ENCODE measurements around the gene EXOC3L2.
"Not testable (repeated sequence)": the region's sequence is repeated elsewhere in the genome, so short reads cannot be mapped to it uniquely, and the experiment has no call there.

Gene EXOC3L2

DNA sequence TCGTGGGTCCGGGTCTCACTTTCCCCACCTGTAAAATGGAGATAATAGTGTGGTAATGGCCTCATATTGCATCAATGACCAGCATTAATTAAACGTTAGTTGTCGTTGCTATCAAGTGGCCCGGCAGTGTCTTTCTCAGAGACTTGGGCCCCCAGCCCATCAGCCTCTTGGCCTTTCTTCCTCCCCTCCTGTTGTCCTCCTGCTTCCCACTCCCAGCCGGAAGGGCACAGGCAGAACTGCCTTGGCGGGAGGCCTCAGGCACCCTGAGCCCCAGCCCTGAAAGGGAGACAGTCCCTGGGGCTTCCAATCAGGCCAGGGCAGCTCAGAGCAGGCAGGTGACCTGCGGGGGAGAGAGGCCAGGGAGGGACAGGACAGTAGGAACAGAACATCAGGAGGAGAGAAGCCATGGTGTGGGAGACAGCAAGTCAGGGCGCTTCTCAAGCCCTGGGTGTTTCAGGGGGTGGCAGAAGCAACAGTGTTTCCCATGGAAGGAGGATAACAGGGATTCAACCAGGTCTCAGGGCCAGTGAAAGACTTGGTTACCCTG, 10.5 kb upstream of the EXOC3L2 start:
- DNase-seq: no peak

DNA sequence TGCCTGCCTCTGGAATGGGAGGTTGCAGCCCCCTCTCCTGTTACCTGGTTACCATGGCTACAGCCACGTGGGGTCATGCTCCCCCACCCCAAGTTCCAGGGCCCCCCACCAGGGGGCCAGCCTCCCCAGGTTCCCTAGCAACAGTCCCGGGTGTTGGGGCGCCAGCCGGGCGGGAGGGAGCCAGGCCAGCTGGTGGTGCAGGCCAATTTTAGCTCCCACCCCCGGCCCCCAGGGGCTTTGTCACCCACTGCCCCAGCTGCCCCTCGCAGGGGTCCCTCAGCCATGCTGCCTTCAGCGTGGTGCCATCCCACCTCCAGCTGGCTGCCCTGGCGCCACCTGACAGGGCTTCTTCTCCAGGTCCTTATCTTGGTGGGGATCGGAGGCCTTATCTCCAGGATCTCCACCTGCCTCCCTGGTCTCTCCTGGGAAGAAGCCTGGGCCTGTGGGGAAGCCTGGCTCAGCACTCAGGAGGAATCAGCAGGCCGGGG, 8.9 kb upstream of the EXOC3L2 start:
- no peak for DNase-seq

DNA sequence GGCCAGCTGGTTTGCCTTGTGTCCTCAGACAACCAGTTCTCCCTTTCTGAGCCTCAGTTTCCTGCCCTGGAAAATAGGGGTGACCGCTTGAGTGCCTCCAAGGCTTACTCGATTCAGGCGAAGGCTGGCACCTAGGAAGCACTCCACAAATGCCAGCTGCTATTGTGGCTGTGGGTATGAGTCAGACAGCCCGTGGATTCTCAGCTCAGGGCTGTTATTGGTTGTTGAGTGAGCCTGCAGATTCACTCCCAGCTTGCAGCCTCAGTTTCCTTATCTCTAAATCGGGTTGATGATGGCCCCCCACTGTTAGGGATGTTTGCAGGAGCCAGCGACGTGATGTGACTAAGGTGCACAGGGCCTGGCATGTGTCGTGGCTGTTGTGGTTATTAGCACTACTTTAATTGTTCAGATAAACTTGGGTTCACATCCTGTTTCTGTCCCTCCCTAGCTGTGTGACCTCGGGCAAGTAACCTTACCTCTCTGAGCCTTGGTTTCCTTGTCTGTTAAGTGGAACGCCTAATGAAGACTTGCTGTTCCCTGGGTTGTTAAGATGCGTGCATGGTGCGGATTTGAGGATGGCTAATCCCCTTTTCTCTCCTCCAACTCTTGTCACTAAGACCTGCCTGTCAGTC, 8.3 kb upstream of the EXOC3L2 start:
- no peak for DNase-seq

DNA sequence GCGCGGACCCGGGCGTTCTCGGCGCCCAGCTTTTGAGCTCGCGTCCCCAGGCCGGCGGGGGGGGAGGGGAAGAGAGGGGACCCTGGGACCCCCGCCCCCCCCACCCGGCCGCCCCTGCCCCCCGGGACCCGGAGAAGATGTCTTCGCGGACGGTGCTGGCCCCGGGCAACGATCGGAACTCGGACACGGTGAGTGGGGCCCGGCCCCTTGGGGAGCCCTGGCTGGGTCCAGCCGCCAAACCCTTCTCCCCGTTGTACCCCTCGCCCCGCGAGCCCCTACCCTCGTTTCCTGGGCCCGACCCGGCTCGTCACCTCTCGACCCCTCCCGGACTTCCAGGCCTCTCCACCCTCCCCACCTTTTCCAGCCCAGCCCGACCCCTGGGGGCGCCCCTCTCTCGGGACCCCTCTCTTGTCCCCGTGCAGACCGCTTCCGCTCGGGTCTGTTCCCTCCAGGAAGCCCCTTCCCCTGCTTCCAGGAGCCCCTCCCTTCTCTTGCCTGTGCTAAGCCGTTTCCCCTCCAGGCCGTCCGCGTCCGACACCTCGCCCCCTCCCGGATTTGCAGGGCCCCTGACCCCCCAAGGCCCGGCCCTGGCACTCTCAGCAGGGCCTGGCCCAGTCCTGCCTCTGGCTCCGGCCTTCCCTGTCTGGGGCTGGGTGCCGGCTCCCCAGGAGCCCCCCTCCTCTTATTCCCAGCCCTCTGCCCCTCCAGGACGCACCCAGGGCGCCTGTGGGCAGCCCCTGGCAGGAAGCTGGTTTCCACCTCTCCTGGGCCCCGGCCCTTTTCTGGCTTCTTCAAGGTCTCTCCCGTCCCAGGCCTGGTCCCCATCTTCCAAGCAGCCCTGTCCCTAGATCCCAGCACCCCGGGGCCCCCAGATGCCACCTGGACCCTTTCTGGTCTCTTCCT, 6.5 kb upstream of the EXOC3L2 start:
- DNase-seq: no peak

DNA sequence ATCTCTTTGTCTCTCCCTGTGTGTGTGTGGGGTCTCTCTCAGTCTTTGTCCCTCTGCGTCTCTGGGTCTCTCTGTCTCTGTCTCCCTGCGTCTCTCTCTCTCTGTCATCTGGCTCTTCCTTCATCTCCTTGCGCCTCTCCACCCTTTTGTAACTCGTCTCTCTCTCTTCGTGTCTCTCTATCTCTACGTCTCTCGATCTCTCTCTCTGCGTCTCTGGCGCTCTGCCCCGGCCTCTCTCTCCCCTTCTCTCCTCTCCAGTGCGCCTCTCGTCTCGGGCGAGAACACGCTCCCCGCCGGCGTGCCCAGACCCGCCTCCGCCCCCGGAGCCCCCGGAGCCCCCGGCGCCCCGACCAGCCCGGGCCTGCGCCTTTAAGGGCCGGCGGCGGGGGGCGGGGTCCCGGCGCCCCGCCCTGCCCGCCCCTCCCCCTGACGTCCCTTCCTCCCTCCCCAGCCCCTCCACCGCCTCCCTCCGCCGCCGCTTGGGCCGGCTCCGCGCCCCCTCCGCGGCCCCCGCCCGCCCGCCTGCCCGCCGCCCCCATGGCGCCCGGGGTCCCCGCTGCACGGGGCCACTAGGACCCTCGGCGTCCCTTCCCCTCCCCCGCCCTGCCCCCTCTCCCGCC, 5.7 kb upstream of the EXOC3L2 start, which contains the start of gene MARK4:
TSS of gene MARK4 (plus strand) at position 440 of the 620 bp plus-strand sequence. CDS start 318 bp downstream, outside the sequence.
- DNase-seq: no peak

DNA sequence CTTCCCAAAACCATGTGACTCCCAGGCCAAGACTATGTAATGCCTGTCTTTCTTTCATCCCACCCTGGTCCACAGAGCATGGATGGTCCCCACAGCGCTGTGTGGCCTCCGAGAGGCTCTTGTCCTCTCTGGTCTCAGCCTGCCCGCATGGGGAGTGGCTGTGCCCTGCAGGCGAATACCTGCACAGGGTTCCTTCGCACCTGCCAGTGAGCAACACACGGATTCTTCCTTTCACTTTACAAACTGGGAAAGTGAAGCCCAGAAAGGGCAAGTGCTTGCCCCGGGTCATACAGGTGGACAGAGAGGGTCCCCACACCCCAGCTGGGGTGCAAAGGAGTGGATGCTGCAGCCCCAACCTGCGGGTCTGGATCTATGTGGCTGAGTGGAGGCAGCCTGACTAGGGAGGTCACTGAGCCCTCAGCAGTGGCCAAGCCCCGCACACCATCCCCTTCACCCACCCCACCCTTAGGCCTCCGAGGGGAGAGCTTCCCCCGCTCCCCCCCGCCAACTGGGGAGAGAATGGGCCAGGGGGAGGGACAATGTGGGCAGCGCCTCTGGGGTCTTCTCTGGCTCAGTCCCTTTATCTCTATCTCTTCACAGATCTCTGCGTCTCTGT, 5.1 kb upstream of the EXOC3L2 start:
- no peak for DNase-seq

DNA sequence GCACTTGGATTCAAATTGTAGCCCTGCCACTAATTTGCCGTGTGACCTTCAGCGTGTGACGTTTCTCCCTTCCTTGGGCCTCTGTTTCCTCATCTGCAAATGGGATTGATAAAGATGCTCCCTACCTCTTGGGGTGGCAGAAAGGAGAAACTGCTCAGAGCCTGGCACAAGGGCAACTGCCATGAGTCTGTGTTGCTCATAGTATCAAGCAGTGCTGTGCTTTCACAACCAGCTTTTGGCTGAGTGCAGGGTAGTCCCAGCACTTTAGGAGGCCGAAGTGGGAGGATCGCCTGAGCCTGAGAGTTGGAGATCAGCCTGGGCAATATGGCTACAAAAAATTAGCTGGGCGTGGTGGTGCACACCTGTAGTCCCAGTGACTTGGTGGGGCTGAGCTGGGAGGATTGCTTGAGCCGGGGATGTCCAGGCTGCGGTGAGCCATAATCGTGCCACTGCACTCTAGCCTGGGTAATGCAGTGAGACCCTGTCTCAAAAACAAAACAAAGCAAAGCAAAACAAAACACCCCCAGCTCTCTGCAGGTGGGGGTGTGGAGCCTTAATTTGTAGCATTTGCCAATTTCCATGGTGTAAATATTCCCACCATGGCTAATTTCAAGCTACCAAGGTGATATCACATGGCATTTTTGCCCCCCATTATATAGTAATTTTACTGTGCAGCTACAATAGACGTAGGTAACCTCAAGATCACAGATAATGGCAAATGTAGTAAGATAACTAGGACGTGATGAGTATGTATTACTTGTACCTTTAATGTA, 4.2 kb upstream of the EXOC3L2 start:
- no peak for DNase-seq

DNA sequence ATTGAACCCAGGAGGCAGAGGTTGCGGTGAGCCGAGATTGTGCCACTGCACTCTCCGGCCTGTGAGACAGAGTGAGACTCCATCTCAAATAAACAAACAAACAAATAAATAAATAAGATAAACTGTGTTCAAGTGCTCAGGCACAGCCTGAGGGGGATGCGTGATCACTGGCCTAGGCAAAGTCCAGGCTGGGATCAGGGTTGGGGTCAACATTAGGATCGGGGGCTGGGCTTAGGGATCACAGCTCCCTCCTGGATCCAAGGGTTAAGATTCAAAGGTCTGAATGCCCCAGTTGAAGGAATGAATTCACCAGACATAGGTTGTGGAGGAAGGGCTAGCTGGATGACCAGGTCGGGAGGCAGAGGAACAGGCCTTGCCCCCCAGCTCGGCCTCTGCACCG, 1.9 kb upstream of the EXOC3L2 start:
- DNase-seq: no peak

DNA sequence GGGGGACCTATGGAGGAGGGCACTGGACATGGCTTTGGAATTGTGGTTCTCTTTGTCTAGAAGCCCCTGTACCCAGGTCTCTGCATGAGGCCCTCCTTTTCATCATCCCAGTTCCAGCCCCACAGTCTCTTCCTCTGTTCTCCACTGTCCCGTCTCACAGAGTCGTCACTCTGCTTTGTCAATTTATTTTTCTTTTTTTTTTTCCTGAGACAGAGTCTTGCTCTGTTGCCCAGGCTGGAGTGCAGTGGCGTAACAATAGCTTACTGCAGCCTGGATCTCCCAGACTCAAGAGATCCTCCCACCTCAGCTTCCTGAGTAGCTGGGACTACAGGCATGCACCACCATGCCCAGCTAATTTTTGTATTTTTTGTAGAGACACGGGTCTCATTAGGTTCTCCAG, 619 bp upstream of the EXOC3L2 start:
- no peak for DNase-seq

DNA sequence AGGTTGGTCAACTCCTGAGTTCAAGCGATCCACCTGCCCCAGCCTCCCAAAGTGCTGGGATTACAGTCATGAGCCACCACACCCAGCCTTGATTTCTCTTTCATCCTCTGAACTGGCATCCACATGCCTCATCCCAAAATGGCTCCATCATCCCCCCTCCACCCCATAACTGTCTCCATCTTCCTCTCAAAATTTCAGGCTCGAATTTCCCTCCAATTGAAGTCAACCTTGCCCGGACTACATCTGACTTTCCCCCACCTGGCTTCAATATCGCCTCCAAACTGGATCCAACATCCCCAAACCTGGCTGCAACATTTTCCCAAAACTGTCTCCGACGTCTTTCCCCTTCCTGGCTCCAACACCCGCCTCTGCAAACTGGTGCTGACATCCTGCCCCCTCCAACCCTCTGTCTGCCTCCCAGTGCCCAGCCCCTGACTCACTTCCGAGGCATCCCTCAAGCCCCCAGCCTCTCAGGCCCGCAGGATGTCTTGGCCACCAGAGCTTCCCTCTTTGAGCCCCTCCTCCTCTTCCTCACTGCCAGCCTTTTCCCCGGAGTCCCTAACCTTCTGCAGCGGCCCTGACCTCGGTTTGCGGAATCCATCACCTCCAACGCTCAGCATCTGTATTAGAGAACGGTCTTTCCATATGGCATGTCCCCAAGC, 943 bp downstream of the EXOC3L2 start:
- no peak for DNase-seq

DNA sequence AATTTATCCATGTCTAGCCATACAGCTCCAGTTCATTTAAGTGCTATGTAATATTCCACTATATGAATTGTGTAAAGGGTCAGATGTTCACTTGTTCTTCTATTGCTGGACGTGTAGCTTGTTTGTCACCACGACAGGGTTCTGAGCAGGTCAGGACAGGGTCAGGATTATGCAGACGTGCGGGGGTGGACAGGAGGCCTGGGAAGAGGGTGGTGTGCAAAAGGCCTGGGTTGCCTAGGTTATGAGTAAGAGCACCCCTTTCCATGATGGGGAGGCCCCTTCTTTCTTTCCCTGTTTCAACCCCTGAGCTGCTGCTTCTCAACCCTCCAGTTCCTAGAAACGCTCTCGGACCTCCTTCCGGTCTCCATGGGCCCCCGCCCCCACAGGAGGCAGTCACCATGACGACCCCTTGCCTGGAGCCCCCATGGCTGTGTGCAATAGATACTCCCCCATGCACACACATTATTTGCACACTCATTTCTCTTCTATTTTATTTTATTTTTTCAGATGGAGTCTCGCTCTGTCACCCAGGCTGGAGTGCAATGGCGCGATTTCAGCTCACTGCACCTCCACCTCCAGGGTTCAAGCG, 2.0 kb downstream of the EXOC3L2 start:
- DNase-seq: no peak

DNA sequence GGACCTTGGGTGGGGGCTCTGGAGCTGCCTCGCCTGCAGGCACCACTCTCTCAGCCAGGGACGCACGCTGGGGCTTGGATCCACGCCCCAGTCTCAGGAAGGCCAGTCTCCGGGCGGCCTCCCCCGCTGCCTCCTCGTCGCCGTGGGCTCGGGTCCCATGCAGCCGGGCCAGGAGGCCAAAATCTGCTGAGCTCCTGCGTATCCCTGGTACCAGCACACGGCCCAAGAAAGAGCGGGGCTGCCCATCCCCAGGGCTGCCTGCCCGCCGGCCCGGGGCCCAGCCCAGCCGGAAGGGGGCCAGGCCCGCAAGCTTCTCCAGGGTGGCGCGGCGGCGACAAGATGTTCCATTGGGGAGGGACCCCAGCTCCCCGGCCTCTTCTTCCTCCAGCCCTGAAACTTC, 6.7 kb downstream of the EXOC3L2 start:
- DNase-seq: no peak

DNA sequence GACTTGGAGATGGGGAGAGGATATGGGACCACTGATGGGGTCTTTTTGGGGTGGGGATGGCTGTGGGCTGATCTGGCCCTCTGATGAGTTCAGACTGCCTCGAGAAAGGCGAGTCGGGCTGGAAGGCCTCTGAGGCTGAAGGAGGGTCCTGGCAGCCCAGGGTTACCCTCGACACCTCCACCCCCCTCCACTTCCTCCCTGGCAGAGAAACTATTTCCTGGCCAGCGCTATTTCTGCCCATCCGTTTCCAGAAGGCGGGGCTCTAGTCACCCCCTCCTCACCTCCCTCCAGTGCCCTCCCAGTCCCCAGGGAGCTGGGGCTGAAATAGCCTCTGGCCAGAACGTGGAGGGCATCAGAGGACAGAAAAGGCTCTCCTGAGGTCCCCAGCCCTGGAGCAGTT, 9.7 kb downstream of the EXOC3L2 start:
- DNase-seq: no peak

DNA sequence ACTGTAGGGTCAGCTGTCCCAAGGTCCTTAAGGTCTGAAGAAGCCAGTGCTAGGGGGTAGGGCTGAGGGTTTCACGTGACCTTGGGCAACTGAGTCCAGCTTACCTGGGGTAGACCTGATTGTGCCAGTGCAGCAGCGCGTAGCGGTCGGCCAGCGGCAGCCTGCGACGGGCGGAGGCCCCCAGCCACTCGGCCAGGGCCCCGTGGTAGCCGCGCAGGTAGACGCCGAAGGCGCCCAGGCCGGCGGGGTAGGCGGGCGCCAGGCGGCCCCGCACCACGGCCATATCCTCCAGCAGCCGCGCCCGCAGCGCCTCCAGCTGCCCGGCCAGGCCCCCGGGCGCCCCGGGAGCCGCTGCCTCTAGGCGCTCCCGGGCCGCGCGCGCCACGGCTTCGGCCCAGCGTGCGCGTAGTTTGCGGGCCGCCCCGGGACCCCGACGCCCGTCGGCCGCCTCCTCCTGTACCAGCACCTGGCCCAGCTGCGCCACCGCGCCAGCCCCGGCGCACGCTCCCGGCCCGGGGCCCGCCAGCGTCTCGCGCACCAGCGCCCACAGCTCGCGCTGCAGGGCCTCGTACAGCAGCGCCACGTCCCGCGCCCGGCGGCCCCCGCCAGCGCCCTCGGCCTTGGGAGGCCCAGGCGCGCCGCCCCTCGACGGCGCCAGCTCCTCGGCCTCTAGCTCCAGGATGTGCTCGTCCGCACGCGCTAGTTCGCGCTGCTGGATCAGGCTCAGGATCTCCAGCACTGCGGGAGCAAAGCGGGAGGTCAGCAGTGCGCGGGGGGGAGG, 10.9 kb downstream of the EXOC3L2 start:
- no peak for DNase-seq

DNA sequence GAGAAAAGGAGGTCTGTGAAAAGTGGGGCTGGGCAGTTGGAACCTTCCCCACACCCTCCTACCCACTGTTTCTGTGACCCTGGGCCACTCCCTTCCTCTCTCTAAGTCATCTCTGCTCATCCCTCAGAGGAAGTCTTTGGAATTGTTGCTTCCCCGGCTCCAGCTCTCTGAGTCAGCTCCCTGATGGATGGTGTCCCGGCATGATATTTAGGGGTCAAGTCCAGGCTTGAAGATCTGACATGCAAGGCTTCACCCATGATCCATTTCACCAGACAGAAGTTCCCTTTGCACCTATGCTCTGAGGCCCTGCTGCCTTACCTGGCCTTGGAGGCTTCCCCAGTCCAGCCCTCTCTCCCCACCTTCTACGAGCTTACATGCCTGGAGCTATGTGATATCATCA, 13.3 kb downstream of the EXOC3L2 start:
- DNase-seq: no peak

DNA sequence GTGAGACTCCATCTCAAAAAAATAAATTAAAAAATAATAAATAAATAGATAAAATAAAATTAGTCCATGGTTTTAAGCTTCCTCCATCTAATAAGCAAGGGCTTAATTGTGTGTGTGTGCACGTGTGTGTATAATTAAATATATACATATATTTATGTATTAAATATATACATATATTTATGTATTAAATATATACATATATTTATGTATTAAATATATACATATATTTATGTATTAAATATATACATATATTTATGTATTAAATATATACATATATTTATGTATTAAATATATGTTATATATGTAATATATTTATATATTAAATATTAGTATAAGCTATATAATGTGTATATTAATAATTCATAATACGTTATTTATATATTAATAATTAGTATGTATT, 16.2 kb downstream of the EXOC3L2 start:
- DNase-seq: not testable (repeated sequence)

DNA sequence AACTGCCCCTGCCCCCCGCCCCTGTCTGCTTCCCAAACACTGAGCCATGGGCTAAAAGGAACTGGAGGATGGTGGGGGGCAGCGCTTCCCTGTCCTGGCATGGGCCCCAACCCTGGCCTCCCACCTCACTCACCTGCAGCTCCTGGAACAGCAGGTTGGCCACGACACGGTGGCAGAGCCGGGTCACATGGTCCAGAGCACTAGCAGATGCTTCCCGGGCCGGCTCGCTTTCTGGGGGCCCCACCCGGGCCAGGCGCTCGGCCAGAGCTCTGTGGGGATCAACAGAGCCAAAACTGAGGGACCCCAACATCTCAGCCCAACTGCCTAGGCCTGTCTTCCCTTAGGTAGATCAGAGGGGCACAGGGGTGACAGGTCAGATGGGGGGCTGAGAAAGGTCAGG, 20.6 kb downstream of the EXOC3L2 start:
- no peak for DNase-seq

DNA sequence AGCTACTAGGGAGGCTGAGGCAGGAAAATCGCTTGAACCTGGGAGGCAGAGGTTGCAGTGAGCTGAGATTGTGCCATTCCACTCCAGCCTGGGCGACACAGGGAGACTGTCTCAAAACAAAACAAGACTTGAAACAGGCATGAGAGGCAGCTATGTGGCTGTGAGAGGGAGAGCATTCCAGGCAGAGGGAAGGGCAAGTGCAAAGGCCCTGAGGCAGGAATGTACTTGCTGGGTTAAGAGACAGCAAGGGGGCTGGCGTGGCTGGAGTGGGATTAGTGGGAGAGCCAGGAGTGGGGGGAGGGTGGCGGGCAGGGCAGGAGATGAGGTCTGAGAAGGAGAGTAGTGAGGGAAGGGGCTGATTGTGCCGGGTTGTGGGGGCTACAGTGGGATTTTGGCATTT, 21.3 kb downstream of the EXOC3L2 start:
- DNase-seq: no peak

DNA sequence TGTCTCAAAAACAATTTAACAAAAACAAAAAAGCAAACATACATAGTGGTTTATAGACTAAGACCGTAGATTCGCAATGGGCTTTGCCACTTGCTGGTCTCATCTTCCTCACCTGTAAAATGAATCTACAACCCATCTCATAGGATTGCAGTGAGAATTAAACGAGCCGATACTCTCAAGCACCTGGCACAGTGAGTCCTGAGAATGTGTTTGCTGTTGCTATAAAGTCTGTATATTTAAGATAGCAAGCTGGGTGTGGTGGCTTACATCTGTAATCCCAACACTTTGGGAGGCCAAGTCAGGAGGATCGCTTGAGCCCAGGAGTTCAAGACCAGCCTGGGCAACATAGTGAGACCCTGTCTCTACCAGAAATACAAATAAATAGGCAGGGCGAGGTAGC, 22.5 kb downstream of the EXOC3L2 start:
- DNase-seq: no peak
